H1 (cell line): ENCODE results near the gene ETF1. TPM values are rescaled to one million over a fixed set of nuclear protein-coding genes. Genes with fewer than 3 reads are reported as not detected.

ENCODE experiments used
- CTCF ChIA-PET: fragments of 300-600 bp; sonication (Branson Sonifier 250); formaldehyde crosslinking; loops from one replicate; lab custom pipeline; 2021; ENCODE audit not compliant: partially characterized antibody; lab: Charles Lee
- POLR2A ChIA-PET: fragments of 300-600 bp; sonication (Branson Sonifier 250); formaldehyde crosslinking; loops from one replicate; lab custom pipeline; 2021; ENCODE audit warnings: inconsistent platforms; ENCODE audit not compliant: partially characterized antibody; lab: Charles Lee
- DNase-seq, 2 experiments: peaks; one replicate each; pipeline versions ENCODE4 v3.0.0 to v3.0.0-alpha.2; 2010 to 2022; ENCODE audit warnings: low spot score in 2 of 2, low read depth in 1 of 2, mixed read lengths in 1 of 2
- FAIRE-seq: peaks from 2 replicates; lab custom pipeline; 2011; peaks lifted over from hg19 to GRCh38; lab: Jason Lieb, UNC
- H2AFZ ChIP-seq: 2 replicates; pipeline ENCODE4 v1.8.1; 2012; ENCODE audit warnings: low read length, inconsistent platforms
- H2AK5ac ChIP-seq: 2 replicates; pipeline ENCODE4 v1.6.1; 2013; ENCODE audit warnings: low read depth, low read length
- H2BK120ac ChIP-seq: replicated peaks from 2 replicates; pipeline ENCODE3; 2013; ENCODE audit warnings: low read depth, low read length, inconsistent platforms
- H2BK12ac ChIP-seq: 2 replicates; pipeline ENCODE4 v1.6.1; 2013; ENCODE audit warnings: low read depth, low read length
- H2BK15ac ChIP-seq: 2 replicates; pipeline ENCODE4 v1.6.1; 2013; ENCODE audit warnings: low read length
- H2BK20ac ChIP-seq: 2 replicates; pipeline ENCODE4 v1.6.1; 2013; ENCODE audit warnings: low read length
- H2BK5ac ChIP-seq: 2 replicates; pipeline ENCODE4 v1.6.1; 2013; ENCODE audit warnings: low read depth, low read length
- H3K14ac ChIP-seq: 2 replicates; pipeline ENCODE4 v1.6.1; 2013; ENCODE audit warnings: inconsistent platforms; ENCODE audit not compliant: insufficient read length
- H3K18ac ChIP-seq: 2 replicates; pipeline ENCODE4 v1.6.1; 2013; ENCODE audit warnings: low read length; ENCODE audit errors: extremely low read depth
- H3K23ac ChIP-seq: 2 replicates; pipeline ENCODE4 v1.6.1; 2013; ENCODE audit warnings: inconsistent platforms; ENCODE audit not compliant: insufficient read length
- H3K23me2 ChIP-seq: 2 replicates; pipeline ENCODE4 v1.6.1; 2013; ENCODE audit warnings: low read depth, low read length
- H3K27ac ChIP-seq: 2 replicates; pipeline ENCODE4 v1.6.1; 2011; ENCODE audit warnings: low read depth, low read length, inconsistent platforms
- H3K27me3 ChIP-seq, 4 experiments: replicated peaks in 1 of 4; 1 replicate in 1 of 4; 2 replicates in 3 of 4; pipeline versions ENCODE4 v1.6.1 to v1.8.1; 2011 to 2013; ENCODE audit warnings: low read length in 3 of 4, mild to moderate bottlenecking in 3 of 4, inconsistent platforms in 2 of 4, mixed read lengths in 2 of 4, moderate library complexity in 1 of 4; ENCODE audit not compliant: control insufficient read depth in 3 of 4, insufficient read depth in 3 of 4; ENCODE audit errors: extremely low read depth in 1 of 4
- H3K36me3 ChIP-seq, 4 experiments: 2 replicates each; pipeline versions ENCODE4 v1.6.1 to v1.8.1; 2011 to 2013; ENCODE audit warnings: mild to moderate bottlenecking in 4 of 4, low read length in 3 of 4, moderate library complexity in 2 of 4, control low read depth in 1 of 4, inconsistent platforms in 1 of 4; ENCODE audit not compliant: insufficient read depth in 4 of 4, control insufficient read depth in 2 of 4
- H3K4ac ChIP-seq: replicated peaks from 2 replicates; pipeline ENCODE3; 2013; ENCODE audit warnings: low read length, low read depth, mixed read lengths, inconsistent platforms; ENCODE audit not compliant: insufficient read length
- H3K4me1 ChIP-seq, 4 experiments: replicated peaks in 1 of 4; 1 replicate in 1 of 4; 2 replicates in 3 of 4; pipeline versions ENCODE4 v1.6.1 to v1.8.1; 2011 to 2013; ENCODE audit warnings: low read length in 3 of 4, inconsistent platforms in 2 of 4, mixed read lengths in 1 of 4; ENCODE audit not compliant: insufficient read depth in 4 of 4, control insufficient read depth in 3 of 4
- H3K4me2 ChIP-seq, 2 experiments: 2 replicates each; pipeline versions ENCODE4 v1.6.1 to v1.8.1; 2011 to 2013; ENCODE audit warnings: low read depth in 2 of 2, low read length in 2 of 2, control low read depth in 1 of 2, inconsistent platforms in 1 of 2, mild to moderate bottlenecking in 1 of 2; ENCODE audit not compliant: insufficient read depth in 1 of 2
- H3K4me3 ChIP-seq, 4 experiments: fragments of 200-600, 300-600 bp in 1 of 4; sonication (generic), shearing (Covaris generic), sonication (Bioruptor Twin) in 1 of 4; 2 replicates each; pipeline versions ENCODE4 v1.5.1 to v1.8.1; 2011 to 2016; ENCODE audit warnings: low read length in 4 of 4, low read depth in 3 of 4, control low read depth in 2 of 4, inconsistent platforms in 2 of 4, mild to moderate bottlenecking in 2 of 4, mixed read lengths in 1 of 4, moderate library complexity in 1 of 4; ENCODE audit not compliant: insufficient read depth in 2 of 4; ENCODE audit errors: extremely low read depth in 1 of 4
- H3K56ac ChIP-seq: replicated peaks from 2 replicates; pipeline ENCODE3; 2013; ENCODE audit warnings: low read depth, mild to moderate bottlenecking, mixed read lengths, low read length, inconsistent platforms; ENCODE audit not compliant: insufficient read length
- H3K79me1 ChIP-seq: 2 replicates; pipeline ENCODE4 v1.6.1; 2013; ENCODE audit warnings: low read depth, low read length, control low read depth
- H3K79me2 ChIP-seq, 2 experiments: 2 replicates each; pipeline versions ENCODE4 v1.6.1 to v1.8.1; 2012 to 2013; ENCODE audit warnings: low read length in 2 of 2, mild to moderate bottlenecking in 2 of 2, inconsistent platforms in 1 of 2; ENCODE audit not compliant: insufficient read depth in 2 of 2, control insufficient read depth in 1 of 2
- H3K9ac ChIP-seq, 4 experiments: replicated peaks in 1 of 4; 1 replicate in 1 of 4; 2 replicates in 3 of 4; pipeline versions ENCODE4 v1.6.1 to v1.8.1; 2011 to 2013; ENCODE audit warnings: low read depth in 3 of 4, low read length in 3 of 4, control low read depth in 2 of 4, mild to moderate bottlenecking in 2 of 4, moderate library complexity in 2 of 4, inconsistent platforms in 1 of 4; ENCODE audit errors: extremely low read depth in 1 of 4
- H3K9me3 ChIP-seq, 2 experiments: 2 replicates each; pipeline versions ENCODE4 v1.6.1 to v1.8.1; 2012 to 2013; ENCODE audit warnings: mild to moderate bottlenecking in 2 of 2, moderate library complexity in 2 of 2, control low read depth in 1 of 2, inconsistent platforms in 1 of 2, low read depth in 1 of 2, low read length in 1 of 2, mixed read lengths in 1 of 2; ENCODE audit not compliant: insufficient read depth in 2 of 2
- H4K20me1 ChIP-seq, 2 experiments: replicated peaks in 1 of 2; 2 replicates each; pipeline versions ENCODE3 to v1.8.1; 2011 to 2013; ENCODE audit warnings: inconsistent platforms in 2 of 2, low read length in 2 of 2, mild to moderate bottlenecking in 1 of 2; ENCODE audit not compliant: insufficient read depth in 2 of 2, control insufficient read depth in 1 of 2
- H4K5ac ChIP-seq: 2 replicates; pipeline ENCODE4 v1.6.1; 2013; ENCODE audit warnings: low read length, low read depth, mixed read lengths, inconsistent platforms; ENCODE audit not compliant: insufficient read length
- H4K8ac ChIP-seq: 2 replicates; pipeline ENCODE4 v1.8.0; 2013; ENCODE audit warnings: mild to moderate bottlenecking, moderate library complexity, low read length, inconsistent platforms; ENCODE audit not compliant: insufficient read depth; ENCODE audit errors: extremely low read depth
- H4K91ac ChIP-seq: replicated peaks from 2 replicates; pipeline ENCODE3; 2013; ENCODE audit warnings: low read length, mixed read lengths, inconsistent platforms; ENCODE audit not compliant: insufficient read length
- EZH2 ChIP-seq: fragments of 200-600 bp; sonication (generic); IDR thresholded peaks from 2 replicates; pipeline ENCODE4 v1.7.1; 2012; ENCODE audit warnings: low read depth, mild to moderate bottlenecking, moderate library complexity, low read length, inconsistent platforms; ENCODE audit not compliant: severe bottlenecking
- POLR2A ChIP-seq, 2 experiments: IDR thresholded peaks; 1 replicate in 1 of 2; 2 replicates in 1 of 2; pipeline ENCODE4 v1.6.1; 2011; ENCODE audit warnings: low read depth in 2 of 2, low read length in 2 of 2, mild to moderate bottlenecking in 2 of 2; ENCODE audit errors: control extremely low read depth in 1 of 2
- SIN3A ChIP-seq, 2 experiments: IDR thresholded peaks in 1 of 2; conservative IDR thresholded peaks in 1 of 2; 2 replicates each; pipeline ENCODE4 v1.6.1; 2011 to 2012; ENCODE audit warnings: low read length in 2 of 2, improper control_type of control experiment in 1 of 2, low read depth in 1 of 2, mild to moderate bottlenecking in 1 of 2
- SIRT6 ChIP-seq: IDR thresholded peaks from one replicate; pipeline ENCODE4 v1.7.1; 2012; ENCODE audit warnings: low read length, inconsistent platforms
- SP1 ChIP-seq: IDR thresholded peaks from 2 replicates; pipeline ENCODE4 v1.6.1; 2011; ENCODE audit warnings: low read depth, low read length
- TAF7 ChIP-seq: optimal IDR thresholded peaks from 2 replicates; pipeline ENCODE3; 2011; ENCODE audit warnings: low read depth, mild to moderate bottlenecking, inconsistent platforms, low read length, moderate library complexity, borderline replicate concordance
- YY1 ChIP-seq: IDR thresholded peaks from 2 replicates; pipeline ENCODE4 v1.6.1; 2011; ENCODE audit warnings: low read depth, mild to moderate bottlenecking, low read length
- WGBS, 2 experiments: shearing (Covaris generic) in 1 of 2; methylation state at CpG; one replicate each; pipeline versions ENCODE4 v1.1.6 to v1.1.7; 2013 to 2015; ENCODE audit warnings: low lambda C conversion rate in 2 of 2, mixed read lengths in 2 of 2, inconsistent platforms in 1 of 2, low coverage in 1 of 2, missing lambda C conversion rate in 1 of 2; ENCODE audit not compliant: insufficient replicate concordance in 2 of 2, insufficient coverage in 1 of 2, insufficient read length in 1 of 2; ENCODE audit errors: extremely low coverage in 1 of 2, missing lambda C conversion rate in 1 of 2; 5-methylcytosine and 5-hydroxymethylcytosine counted together
- long read RNA-seq, 2 experiments: library from RNA in 1 of 2; library from capped mRNA in 1 of 2; stranded (forward); transcript quantifications; one replicate each; pipeline ENCODE4 v2.0.0, GENCODE V29; 2021; ENCODE audit warnings: inconsistent platforms in 1 of 2
- polyA minus RNA-seq, 3 experiments: library from RNA; depleted of rRNA, polyadenylated mRNA; stranded (reverse); fragments of >200 nt; gene quantifications; 1 replicate in 2 of 3; 2 replicates in 1 of 3; pipeline ENCODE4 v1.2.3, GENCODE V29; 2011
- polyA plus RNA-seq, 7 experiments: library from polyadenylated mRNA; depleted of rRNA in 3 of 7; stranded (reverse) in 5 of 7; unstranded in 2 of 7; fragments of >200 nt in 5 of 7; fragments of 200-250 nt in 2 of 7; gene quantifications; 1 replicate in 5 of 7; 2 replicates in 1 of 7; 4 replicates in 1 of 7; pipeline versions ENCODE4 v1.2.1 to v1.2.3, GENCODE V29; 2011 to 2013; ENCODE audit warnings: missing spikeins in 2 of 7, mixed read lengths in 2 of 7
- total RNA-seq: library from RNA; stranded (reverse); fragmentation: NEBNext Ultra II Directional; extraction: Animal tissue kit (Norgen Biotek cat#: 25700); gene quantifications from 2 replicates; pipeline ENCODE4 v1.2.1, GENCODE V29; 2021

ETF1 gene
- total RNA-seq (168 TPM in 2 replicates), polyA plus RNA-seq (2011; rRNA removed) (31.1 and 50.5 TPM in 2 replicates), polyA minus RNA-seq (2011; rRNA and poly(A)+ RNA removed) (109 and 158 TPM in 2 replicates)
- 60.6 TPM for polyA plus RNA-seq (2011; cell fraction: cytosol; rRNA removed)
- 23.6 TPM for polyA plus RNA-seq (2011; cell fraction: nucleus; rRNA removed)
- polyA plus RNA-seq (2012, experiment 1 of 2) = 76.5 to 111 TPM (median 97.0 TPM) in 4 replicates
- 11.2 TPM for polyA plus RNA-seq (2012, experiment 2 of 2)
- 98.4 TPM for polyA plus RNA-seq (2013, experiment 1 of 2)
- polyA plus RNA-seq (2013, experiment 2 of 2) = 95.8 TPM
- 76.5 TPM for polyA minus RNA-seq (2011; cell fraction: cytosol; rRNA and poly(A)+ RNA removed)
- polyA minus RNA-seq (2011; cell fraction: nucleus; rRNA and poly(A)+ RNA removed) = 53.9 TPM
- long read RNA-seq, experiment 1, transcript ETF1-201 (11 exons, 3,742 nt) = major isoform, 69 of 241 reads
- long read RNA-seq, experiment 1, partial matches to known transcripts = 76 of 241 reads
- long read RNA-seq, experiment 1, other reads (novel, unspliced or antisense) = 96 of 241 reads
- long read RNA-seq, experiment 2, transcript ETF1-201 (11 exons, 3,742 nt) = major isoform, 12 of 45 reads
- long read RNA-seq, experiment 2, partial matches to known transcripts = 17 of 45 reads
- long read RNA-seq, experiment 2, other reads (novel, unspliced or antisense) = 16 of 45 reads

DNA sequence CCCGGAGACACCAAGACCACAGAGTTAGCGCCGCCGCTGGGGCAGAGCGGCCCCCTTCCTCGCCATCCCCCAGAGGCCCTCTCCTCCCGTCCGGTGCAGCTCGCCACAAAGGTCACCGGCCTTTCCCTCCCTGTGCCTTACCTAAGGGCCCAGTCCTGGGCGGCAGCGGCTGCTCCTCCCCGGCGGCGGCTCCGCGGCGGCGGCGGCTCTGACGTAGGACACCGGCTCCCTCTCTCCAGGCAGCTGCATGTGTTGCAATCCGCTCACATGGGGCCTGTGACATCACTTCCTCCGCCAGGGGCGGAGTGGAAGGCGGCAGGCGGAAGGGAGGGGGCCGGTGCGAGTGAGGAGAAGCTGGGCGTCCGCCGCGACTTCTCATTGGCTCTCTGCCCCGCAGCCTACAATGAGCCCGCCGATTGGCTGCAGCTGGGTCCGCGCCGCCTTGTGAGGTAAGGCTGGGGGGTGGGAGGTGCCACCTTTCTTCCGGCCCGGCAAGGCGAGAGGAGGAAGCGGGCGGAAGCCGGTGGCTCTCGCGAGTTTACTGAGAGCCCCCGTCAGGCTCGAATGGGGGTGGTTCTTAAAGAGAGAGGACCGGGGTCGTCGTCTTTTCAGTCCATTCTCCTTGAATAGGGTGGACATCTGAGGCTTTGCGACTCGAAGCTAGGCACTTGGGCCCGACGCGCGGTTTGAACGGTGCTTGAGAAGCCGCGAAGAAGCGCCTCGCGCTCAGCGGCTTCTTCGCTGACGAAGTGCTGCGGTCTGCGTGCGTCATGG is at the start of gene ETF1:
TSS of gene ETF1 (minus strand) at position 281 of the 774 bp plus-strand sequence. CDS start 318 bp downstream, outside the sequence.
- Histone ChIP-seq H2BK12ac (peak within 1 kb of the TSS; percentile 78; the same call in 1 of the 2 replicates), H3K27ac (peak within 1 kb of the TSS; percentile 100)
- FAIRE-seq = peak; percentile 58
- peak; percentile 72; the same call in 1 of the 2 replicates for TF ChIP-seq YY1
- TF ChIP-seq POLR2A (IDR thresholded peaks at IDR 0.05; ENCODE audit: control extremely low read depth in 1 of 2, low read depth in 2 of 2, low read length in 2 of 2) = peak; percentile 77 to 82
- peak; percentile 88 for TF ChIP-seq TAF7
- no peak for TF ChIP-seq EZH2
- peak; percentile 76; the same call in 1 of the 2 replicates for TF ChIP-seq SP1
- TF ChIP-seq SIRT6 = no peak
- TF ChIP-seq SIN3A (conservative IDR thresholded peaks at IDR 0.05 in 1 of 2, IDR thresholded peaks at IDR 0.05 in 1 of 2; ENCODE audit: low read depth in 1 of 2, low read length in 2 of 2) = peak; percentile 42 to 52; a peak in 1 of 4 replicates

More for the DNA sequence above, at the start of gene ETF1:
- H3K4me3 ChIP-seq = peak within 1 kb of the TSS; percentile 89 to 100 (median 95)
- H3K4me1 ChIP-seq = peaks cover 0 to 16% (median 2%) of the 10 kb centered on the region in 4 experiments; a peak in 4 of 7 replicates
- H2BK20ac ChIP-seq = no peak within 1 kb of the TSS
- peak within 1 kb of the TSS; percentile 98 for H4K5ac ChIP-seq
- DNase-seq = peak; percentile 98
- H2AFZ ChIP-seq = peak within 1 kb of the TSS; percentile 74; the same call in 1 of the 2 replicates
- no peak within 1 kb of the TSS for H2BK120ac ChIP-seq
- WGBS, 2 experiments = 2% methylated on average over 52 of the region's 70 CpGs; no CpG with 5 or more reads in 1 of the 2 experiments
- no peak within 1 kb of the TSS for H3K14ac ChIP-seq
- peak within 1 kb of the TSS; percentile 98 for H3K18ac ChIP-seq
- peak within 1 kb of the TSS; percentile 99 for H2BK5ac ChIP-seq
- H3K56ac ChIP-seq = peak within 1 kb of the TSS; percentile 97
- peak within 1 kb of the TSS; percentile 94 for H4K91ac ChIP-seq
- H3K23ac ChIP-seq = no peak within 1 kb of the TSS
- H3K4ac ChIP-seq = peak within 1 kb of the TSS; percentile 91
- peaks cover 10% of the 10 kb centered on the region for H3K79me1 ChIP-seq
- H4K8ac ChIP-seq = peak within 1 kb of the TSS; percentile 99; the same call in 1 of the 2 replicates
- peaks cover 15% of the 10 kb centered on the region for H3K23me2 ChIP-seq
- CTCF ChIA-PET = interaction anchor here (0.6 to 2.3 kb wide), 5 partner anchors 34 to 936 kb away, joined by 3 to 15 read pairs (median 4); partner anchors contain the start of genes EGR1 and KDM3B
- H3K4me2 ChIP-seq = peak within 1 kb of the TSS; percentile 95 to 96
- peak within 1 kb of the TSS; percentile 95 to 99 (median 99) for H3K9ac ChIP-seq
- POLR2A ChIA-PET = interaction anchor here (0.8 to 26.9 kb wide), 35 partner anchors 9 to 799 kb away, joined by 3 to 1018 read pairs (median 6); partner anchors contain the start of genes EGR1, FAM53C, HSPA9 and KDM3B
- peaks cover 0 to 28% (median 1%) of the 10 kb centered on the region in 4 experiments; a peak in 2 of 8 replicates for H3K36me3 ChIP-seq
- no peak within 1 kb of the TSS for H2BK15ac ChIP-seq
- H4K20me1 ChIP-seq = peaks cover 8% of the 10 kb centered on the region in 2 experiments
- H3K27me3 ChIP-seq = no peaks in the 10 kb centered on the region
- peak within 1 kb of the TSS; percentile 83; the same call in 1 of the 2 replicates for H2AK5ac ChIP-seq
- no peaks in the 10 kb centered on the region for H3K9me3 ChIP-seq
- peaks cover 61 to 95% of the 10 kb centered on the region in 2 experiments for H3K79me2 ChIP-seq
